NCI-H524 treated with DMSO at 0.1 percent for 48 hours (cell line): ENCODE data around the gene CLEC16A.

Source experiments
- DNase-seq: peaks from one replicate; lab custom pipeline; 2025; lab: John Stamatoyannopoulos, UW

The CLEC16A gene

DNA sequence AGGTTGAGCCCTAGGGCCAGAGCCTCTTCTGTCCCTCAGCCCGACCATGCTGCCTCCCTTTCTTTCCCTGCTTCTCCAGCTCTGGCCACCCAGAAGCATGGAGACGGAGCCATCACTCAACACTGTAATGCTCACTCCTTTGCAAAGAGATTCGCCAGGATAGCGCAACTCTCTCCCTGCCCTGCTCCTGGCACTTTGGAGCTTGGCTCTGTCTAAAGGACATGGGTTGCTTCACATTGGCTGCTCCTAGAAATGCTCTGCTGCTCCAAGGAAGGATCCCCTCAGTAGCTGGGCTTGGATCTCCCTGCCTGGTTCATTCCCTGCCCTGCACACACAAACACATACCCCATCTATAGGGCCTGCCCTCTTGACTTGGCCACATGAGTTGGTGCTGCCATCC, 76.0 kb downstream of the CLEC16A start:
- no peak for DNase-seq

DNA sequence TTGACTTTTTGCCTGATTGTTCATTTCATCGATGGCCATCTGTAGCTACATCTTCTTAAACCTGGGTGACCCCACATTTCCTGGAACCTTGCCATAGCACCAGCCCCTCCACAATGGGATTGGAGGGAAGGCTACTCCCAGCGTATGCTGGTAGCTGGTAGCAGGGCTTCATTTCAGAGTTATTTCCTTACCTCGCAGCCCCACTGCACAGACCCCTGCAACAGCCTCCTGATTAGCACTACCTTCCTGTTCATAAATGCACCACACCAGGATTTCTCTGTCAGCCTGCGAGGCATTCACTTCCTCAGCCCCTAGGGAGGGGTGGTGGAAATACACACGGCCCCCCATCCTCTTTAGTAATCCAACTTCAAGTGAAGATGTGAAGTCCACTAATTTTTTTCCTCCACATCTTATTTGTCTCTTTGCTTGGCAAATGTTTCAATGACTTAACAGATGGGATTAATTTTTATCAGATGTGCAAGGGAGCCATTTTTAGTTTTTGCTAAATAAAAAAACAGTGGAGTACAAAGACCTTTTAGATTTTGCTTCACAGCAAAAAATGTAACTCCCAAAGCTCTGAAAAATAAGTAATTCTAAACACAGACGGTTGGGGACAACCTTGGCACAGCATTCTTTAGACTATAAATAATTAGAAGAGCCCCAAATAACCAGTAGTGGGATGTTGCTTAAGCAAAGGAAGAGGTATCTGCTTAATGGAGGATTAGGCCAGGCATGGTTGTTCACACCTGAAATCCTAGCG, 76.6 kb downstream of the CLEC16A start:
- no peak for DNase-seq

DNA sequence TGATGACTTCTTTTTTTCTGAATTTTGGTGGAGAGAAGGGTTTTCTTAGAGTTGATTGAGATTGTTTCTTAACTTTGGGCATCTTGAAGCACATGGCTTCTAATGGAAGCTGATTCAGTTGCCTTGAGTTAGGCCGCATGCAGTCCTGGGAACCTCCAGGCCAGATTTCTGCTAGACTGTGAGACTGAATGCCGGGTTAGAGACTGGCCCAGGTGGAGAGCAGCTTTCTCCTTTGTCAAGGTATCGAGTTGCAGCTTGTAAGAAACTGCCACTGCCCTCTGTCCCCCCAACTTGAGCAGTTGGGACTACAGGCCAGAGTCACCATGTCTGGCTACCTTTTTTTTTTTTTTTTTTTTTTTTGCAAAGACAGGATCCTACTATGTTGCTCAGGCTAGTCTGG, 77.6 kb downstream of the CLEC16A start:
- no peak for DNase-seq

DNA sequence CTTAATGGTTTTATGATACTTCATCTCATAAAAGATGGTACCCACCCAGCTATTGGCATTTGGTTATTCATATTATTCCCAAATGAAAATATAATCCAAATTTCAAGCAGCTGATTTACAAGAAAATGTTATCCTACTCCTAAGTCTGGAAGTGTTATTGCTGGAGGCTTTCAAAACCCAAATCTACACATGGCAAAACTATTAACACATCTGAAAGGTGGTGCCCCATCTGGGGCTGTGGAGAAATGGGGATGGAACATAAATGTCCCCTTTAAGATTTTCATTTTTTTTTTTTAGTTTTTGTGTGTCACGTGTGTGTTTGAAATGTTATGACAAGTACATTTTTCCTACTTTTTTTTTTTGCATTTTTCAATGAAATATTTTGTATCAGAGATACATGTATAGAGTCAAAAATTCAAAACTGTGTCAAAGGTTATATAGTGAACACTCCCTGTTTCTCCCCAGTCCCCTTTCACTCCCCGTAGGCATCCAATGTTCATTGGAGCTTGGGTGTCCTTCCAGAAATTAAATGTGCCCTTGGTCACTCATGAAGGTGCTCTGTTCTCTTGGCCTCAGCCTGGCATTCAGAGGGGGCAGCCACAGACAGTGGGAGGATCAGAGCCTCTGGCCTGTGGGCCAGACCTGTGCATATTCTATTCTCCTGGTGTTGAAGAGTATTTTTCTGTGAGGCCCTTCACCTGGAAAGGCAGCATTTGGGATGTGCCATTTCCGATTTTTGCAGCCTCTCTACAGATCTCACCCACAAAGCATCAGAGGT, 79.1 kb downstream of the CLEC16A start:
- DNase-seq: no peak

- no peak for DNase-seq
These were observed 80.1 kb downstream of the CLEC16A start for GRCh38 chr16:11024333-11025053.

- no peak for DNase-seq
These were observed 80.8 kb downstream of the CLEC16A start for GRCh38 chr16:11025120-11025531.

DNA sequence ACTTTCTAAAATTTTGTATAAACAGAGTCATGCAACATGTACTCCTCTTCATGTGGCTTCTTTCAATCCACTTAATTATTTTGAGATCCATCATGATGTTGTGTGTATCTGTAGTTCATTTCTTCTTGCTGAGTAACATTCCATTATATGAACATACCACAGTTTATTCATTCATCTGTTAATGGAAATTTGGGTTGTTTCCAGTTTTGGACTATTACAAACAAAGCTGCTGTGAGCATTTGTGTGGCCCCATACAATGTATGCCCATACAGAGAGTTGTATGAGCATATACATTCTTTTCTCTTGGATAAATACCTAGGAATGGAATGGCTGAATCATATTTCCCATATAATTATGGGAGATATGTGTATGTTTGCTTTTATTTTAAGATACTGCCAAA, 85.6 kb downstream of the CLEC16A start:
- no peak for DNase-seq

DNA sequence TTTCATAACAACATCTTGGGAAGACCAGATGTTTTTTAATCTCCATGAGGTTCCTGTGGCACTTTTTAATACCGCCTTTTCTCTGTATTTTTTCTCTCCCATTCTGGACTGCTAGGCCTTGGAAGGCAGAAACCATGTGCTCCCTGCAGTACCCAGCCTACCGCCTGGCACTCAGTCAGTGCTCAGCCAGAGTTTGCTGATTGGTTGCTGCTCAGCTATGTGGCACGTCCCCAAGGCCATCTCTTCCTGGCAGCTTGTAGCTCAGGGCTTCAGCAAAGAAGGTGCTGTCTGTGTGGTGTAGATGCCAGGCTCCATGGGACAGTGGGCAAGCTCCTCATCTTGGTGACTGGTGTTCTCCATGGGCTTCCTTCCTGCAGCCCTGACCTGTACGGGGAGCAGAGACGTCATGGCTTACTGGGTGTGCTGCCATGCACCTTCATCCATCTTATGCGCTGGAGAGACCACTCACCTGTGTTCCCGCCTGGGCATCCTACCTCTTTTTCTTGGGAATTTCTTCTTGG, 86.7 kb downstream of the CLEC16A start:
- no peak for DNase-seq

DNA sequence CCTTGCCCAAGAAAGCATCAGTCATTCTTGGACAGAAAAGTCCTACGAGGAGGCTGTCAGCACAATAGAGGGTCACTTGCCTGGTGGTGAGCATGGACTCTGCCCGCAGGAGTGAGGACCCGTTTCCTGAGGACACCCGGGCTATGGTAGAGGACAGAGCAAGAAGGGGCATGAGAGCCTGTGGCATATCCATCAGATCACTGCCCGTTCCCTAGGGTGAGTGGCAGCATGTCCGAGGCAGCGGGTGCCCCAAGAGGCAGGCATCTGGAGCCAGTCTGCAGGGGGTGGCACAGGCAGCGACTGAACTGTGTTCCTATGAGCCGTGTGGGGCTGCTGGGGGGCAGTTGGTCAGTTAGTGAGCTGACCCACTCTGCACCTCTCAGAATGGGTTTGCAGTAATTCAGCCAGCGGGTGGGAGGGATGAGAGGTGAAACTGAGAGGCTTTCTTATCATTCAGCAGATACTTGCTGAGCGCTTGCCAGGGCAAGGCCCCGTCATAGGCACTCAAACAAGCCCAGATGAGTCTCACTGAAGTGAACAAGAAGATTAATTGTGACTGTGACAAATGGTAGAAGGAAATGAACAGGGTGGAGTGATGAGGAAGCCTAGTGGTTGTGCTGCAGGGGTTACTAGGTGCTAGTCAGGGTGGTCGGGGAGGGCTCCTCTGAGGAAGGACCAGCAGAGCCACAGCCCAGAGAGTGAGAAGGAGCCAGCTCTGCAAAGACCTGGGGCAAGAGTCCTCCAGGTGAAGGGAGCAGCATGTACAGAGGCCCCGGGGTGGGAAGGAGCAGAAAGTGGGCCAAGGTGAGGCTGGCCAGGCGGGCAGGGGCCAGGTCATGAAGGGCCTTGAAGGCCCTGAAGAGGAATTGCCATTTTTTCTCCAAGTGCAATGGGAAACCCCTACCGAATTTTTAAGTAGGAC, 87.9 kb downstream of the CLEC16A start:
- DNase-seq: no peak

GRCh38 chr16:11032922-11033291, 88.5 kb downstream of the CLEC16A start:
- DNase-seq: no peak

GRCh38 chr16:11033629-11034420, 89.5 kb downstream of the CLEC16A start:
- DNase-seq: no peak

- no peak for DNase-seq
These were observed 90.1 kb downstream of the CLEC16A start for GRCh38 chr16:11034481-11034931.

GRCh38 chr16:11035096-11035495, 90.7 kb downstream of the CLEC16A start:
- DNase-seq: no peak

DNA sequence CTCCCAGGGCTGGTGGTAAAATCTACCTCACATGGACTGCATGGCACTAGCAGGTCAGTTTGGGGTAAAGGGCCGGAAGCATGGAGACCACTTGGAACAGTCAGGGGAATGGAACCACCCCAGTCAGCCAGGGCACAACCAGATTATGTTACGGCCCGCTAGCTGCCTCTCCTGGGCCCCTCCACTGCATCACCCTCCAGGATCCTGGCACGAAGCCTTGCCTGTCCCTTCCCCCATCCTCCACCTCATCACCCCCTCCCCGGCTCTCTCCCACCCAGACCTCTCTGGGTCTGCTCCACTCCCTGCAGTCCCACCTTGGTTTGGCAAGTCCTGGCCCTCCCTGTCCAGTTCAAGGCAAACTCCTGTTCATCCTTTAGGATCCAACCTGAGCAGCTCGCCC, 91.7 kb downstream of the CLEC16A start:
- DNase-seq: no peak

- no peak for DNase-seq
These were observed 92.6 kb downstream of the CLEC16A start for GRCh38 chr16:11036868-11037410.

- no peak for DNase-seq
These were observed 93.9 kb downstream of the CLEC16A start for GRCh38 chr16:11038305-11038704.

GRCh38 chr16:11038777-11039176, 94.4 kb downstream of the CLEC16A start:
- no peak for DNase-seq

DNA sequence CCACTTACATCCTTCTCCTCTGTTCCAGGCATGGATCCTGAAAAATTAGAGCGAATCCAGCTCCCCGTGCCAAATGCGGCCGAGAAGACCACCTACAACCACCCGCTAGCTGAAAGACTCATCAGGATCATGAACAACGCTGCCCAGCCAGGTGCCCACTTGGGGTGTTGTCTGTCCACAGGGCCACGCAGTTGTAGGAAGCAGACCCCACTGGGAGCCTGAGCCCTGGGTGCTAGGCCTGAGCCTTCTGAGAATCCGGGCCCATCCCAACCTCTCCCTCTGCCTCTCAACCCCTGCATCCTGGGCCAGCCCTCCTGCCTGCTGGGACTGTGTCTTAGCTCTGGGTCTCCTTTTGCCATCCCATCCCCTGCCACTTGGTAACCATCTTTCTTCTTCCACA, 95.4 kb downstream of the CLEC16A start:
- DNase-seq: no peak

- no peak for DNase-seq
These were observed 97.8 kb downstream of the CLEC16A start for GRCh38 chr16:11042191-11042590.

DNA sequence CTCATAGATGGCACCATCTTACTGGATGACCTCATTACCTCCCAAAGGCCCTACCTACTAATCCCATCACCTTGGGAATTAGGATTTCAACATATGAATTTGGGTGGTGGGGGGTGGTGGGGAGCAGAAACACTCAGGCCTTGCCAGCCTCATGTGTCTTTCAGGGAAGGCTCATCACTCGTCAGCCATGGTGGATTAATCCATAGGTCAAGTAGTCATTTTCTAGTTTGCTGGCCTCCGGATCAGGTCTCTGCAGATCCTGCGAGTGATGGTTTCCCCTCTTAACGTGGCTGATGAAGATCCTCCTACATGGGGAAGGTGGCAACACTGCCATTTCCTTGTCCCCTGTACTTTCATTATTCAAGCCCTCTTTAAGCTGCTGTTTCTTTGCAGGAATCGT, 101.1 kb downstream of the CLEC16A start:
- no peak for DNase-seq
